ENCODE results near the gene AMBP. TPM values are rescaled to one million over a fixed set of nuclear protein-coding genes. Genes with fewer than 3 reads are reported as not detected.
"Not testable (repeated sequence)": the region's sequence is repeated elsewhere in the genome, so short reads cannot be mapped to it uniquely, and the experiment has no call there.

Gene AMBP
- total RNA-seq, 1 donor from 2014 or later, result not detected

- Mint-ChIP-seq H3K36me3 (ENCODE audit: low read depth) (peaks cover 43% of the 10 kb centered on the region), H3K27me3 (ENCODE audit: low read depth) (no peaks in the 10 kb centered on the region), H3K27ac (ENCODE audit: unreplicated experiment) (no peak overlapping the region), H3K4me3 (ENCODE audit: unreplicated experiment) (no peak overlapping the region), H3K4me1 (ENCODE audit: low read depth) (no peaks in the 10 kb centered on the region), H3K9me3 (ENCODE audit: low read depth) (peaks cover 6% of the 10 kb centered on the region)
- TF ChIP-seq, protein P1, sequence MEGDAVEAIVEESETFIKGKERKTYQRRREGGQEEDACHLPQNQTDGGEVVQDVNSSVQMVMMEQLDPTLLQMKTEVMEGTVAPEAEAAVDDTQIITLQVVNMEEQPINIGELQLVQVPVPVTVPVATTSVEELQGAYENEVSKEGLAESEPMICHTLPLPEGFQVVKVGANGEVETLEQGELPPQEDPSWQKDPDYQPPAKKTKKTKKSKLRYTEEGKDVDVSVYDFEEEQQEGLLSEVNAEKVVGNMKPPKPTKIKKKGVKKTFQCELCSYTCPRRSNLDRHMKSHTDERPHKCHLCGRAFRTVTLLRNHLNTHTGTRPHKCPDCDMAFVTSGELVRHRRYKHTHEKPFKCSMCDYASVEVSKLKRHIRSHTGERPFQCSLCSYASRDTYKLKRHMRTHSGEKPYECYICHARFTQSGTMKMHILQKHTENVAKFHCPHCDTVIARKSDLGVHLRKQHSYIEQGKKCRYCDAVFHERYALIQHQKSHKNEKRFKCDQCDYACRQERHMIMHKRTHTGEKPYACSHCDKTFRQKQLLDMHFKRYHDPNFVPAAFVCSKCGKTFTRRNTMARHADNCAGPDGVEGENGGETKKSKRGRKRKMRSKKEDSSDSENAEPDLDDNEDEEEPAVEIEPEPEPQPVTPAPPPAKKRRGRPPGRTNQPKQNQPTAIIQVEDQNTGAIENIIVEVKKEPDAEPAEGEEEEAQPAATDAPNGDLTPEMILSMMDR (IDR thresholded peaks at IDR 0.05), result peak; percentile 62
- DNase-seq (ENCODE audit: low spot score), result no peak
Observed at GRCh38 chr9:114047717-114048116, 30.4 kb downstream of the AMBP start.

GRCh38 chr9:114046875-114047274, 31.2 kb downstream of the AMBP start:
- TF ChIP-seq, protein P1 (IDR thresholded peaks at IDR 0.05), result no peak
- no peaks in the 10 kb centered on the region for H3K27me3 Mint-ChIP-seq (ENCODE audit: low read depth)
- H3K4me3 Mint-ChIP-seq (ENCODE audit: unreplicated experiment), result no peak overlapping the region
- no peaks in the 10 kb centered on the region for H3K4me1 Mint-ChIP-seq (ENCODE audit: low read depth)
- peaks cover 6% of the 10 kb centered on the region for H3K9me3 Mint-ChIP-seq (ENCODE audit: low read depth)
- H3K36me3 Mint-ChIP-seq (ENCODE audit: low read depth), result peaks cover 37% of the 10 kb centered on the region
- no peak overlapping the region for H3K27ac Mint-ChIP-seq (ENCODE audit: unreplicated experiment)
- DNase-seq (ENCODE audit: low spot score), result no peak

DNA sequence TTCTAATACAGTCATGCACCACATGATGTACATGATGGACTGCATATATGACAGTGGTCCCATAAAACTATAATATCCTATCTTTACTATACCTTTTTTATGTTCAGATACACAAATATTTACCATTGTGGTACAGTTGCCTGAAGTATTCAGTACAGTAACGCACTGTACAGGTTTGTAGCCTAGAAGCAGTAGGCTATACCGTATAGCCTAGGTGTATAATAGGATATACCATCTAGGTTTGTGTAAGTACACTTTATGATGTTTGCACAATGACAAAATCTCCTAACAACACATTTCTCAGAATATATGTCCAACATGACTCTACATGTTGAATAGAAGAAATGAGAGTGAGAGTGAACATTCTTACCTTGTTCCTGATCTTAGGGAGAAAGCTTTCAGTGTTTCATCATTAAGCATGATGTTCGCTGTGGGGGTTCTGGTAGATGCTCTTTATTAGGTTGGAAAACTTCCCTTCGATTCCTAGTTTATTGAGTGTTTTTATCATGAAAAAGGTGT, 31.8 kb downstream of the AMBP start:
- no peak for DNase-seq (ENCODE audit: low spot score)
- H3K27ac Mint-ChIP-seq (ENCODE audit: unreplicated experiment), result no peak overlapping the region
- H3K27me3 Mint-ChIP-seq (ENCODE audit: low read depth), result no peaks in the 10 kb centered on the region
- H3K36me3 Mint-ChIP-seq (ENCODE audit: low read depth), result peaks cover 39% of the 10 kb centered on the region
- no peaks in the 10 kb centered on the region for H3K4me1 Mint-ChIP-seq (ENCODE audit: low read depth)
- TF ChIP-seq, protein P1 (IDR thresholded peaks at IDR 0.05), result no peak
- no peak overlapping the region for H3K4me3 Mint-ChIP-seq (ENCODE audit: unreplicated experiment)
- peaks cover 6% of the 10 kb centered on the region for H3K9me3 Mint-ChIP-seq (ENCODE audit: low read depth)

- not testable (repeated sequence) for H3K4me3 Mint-ChIP-seq (ENCODE audit: unreplicated experiment); H3K27me3 Mint-ChIP-seq (ENCODE audit: low read depth); DNase-seq (ENCODE audit: low spot score); H3K9me3 Mint-ChIP-seq (ENCODE audit: low read depth); H3K27ac Mint-ChIP-seq (ENCODE audit: unreplicated experiment); H3K4me1 Mint-ChIP-seq (ENCODE audit: low read depth)
- peaks cover 27% of the 10 kb centered on the region for H3K36me3 Mint-ChIP-seq (ENCODE audit: low read depth)
Observed at GRCh38 chr9:114043660-114044059, 34.4 kb downstream of the AMBP start.

DNA sequence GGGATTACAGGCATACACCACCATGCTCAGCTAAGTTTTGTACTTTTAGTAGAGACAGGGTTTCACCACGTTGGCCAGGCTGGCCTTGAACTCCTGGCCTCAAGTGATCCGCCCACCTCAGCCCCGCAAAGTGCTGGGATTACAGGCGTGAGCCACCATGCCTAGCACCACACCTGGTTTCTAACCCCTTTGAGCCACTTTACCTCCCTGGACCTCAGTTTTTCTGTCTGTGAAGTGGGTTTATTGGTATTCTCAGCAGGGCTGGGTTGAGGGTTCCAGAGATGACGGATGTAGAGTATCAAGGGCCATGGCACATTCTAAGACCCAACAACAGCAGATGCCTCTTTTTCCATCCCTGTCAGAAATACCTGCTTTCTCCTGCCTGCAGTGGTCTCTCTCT, 38.6 kb downstream of the AMBP start:
- no peak for DNase-seq (ENCODE audit: low spot score)
- Mint-ChIP-seq H3K27ac (ENCODE audit: unreplicated experiment) (no peak overlapping the region), H3K36me3 (ENCODE audit: low read depth) (peaks cover 32% of the 10 kb centered on the region), H3K27me3 (ENCODE audit: low read depth) (no peaks in the 10 kb centered on the region), H3K4me3 (ENCODE audit: unreplicated experiment) (no peak overlapping the region), H3K9me3 (ENCODE audit: low read depth) (peaks cover 3% of the 10 kb centered on the region), H3K4me1 (ENCODE audit: low read depth) (no peaks in the 10 kb centered on the region)
- TF ChIP-seq, protein P1 (IDR thresholded peaks at IDR 0.05), result no peak

GRCh38 chr9:114038724-114039313, 39.3 kb downstream of the AMBP start:
- DNase-seq (ENCODE audit: low spot score), result no peak
- TF ChIP-seq, protein P1 (IDR thresholded peaks at IDR 0.05), result no peak
- H3K27me3 Mint-ChIP-seq (ENCODE audit: low read depth), result no peaks in the 10 kb centered on the region
- peaks cover 2% of the 10 kb centered on the region for H3K9me3 Mint-ChIP-seq (ENCODE audit: low read depth)
- peaks cover 29% of the 10 kb centered on the region for H3K36me3 Mint-ChIP-seq (ENCODE audit: low read depth)
- H3K4me1 Mint-ChIP-seq (ENCODE audit: low read depth), result no peaks in the 10 kb centered on the region
- no peak overlapping the region for H3K27ac Mint-ChIP-seq (ENCODE audit: unreplicated experiment)
- no peak overlapping the region for H3K4me3 Mint-ChIP-seq (ENCODE audit: unreplicated experiment)
